Measurements from ENCODE around the gene PLEKHH2.
"Not testable (repeated sequence)": the region's sequence is repeated elsewhere in the genome, so short reads cannot be mapped to it uniquely, and the experiment has no call there.

The PLEKHH2 gene

DNA sequence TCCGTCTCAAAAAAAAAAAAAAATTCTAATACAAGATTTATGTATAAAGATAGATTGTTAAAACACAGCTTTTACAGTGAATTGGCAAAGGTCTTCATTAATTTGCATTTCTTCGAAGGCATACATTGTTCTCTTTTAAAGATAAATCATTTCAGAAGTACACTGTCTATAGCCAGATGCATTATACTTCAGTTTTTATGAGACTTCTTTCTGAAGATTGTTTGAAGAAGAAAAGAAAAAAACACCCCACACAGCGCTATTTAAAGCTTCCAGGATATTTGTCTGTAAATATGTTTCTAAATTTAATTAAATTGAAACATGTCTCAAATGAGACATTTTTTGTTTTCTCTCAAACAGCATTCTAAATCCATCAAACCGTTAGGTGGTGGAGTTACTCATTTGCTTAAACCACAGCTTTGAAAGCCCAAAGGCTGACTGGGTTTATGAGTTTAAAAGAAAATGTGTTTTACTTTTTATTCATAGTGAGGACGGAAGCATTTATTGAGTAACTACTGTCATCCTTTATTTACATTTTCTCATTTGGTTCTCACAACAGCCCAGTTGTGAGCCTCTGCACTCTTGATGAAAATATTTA is 81.6 kb downstream of the PLEKHH2 start:
- DNase-seq, result no peak

DNA sequence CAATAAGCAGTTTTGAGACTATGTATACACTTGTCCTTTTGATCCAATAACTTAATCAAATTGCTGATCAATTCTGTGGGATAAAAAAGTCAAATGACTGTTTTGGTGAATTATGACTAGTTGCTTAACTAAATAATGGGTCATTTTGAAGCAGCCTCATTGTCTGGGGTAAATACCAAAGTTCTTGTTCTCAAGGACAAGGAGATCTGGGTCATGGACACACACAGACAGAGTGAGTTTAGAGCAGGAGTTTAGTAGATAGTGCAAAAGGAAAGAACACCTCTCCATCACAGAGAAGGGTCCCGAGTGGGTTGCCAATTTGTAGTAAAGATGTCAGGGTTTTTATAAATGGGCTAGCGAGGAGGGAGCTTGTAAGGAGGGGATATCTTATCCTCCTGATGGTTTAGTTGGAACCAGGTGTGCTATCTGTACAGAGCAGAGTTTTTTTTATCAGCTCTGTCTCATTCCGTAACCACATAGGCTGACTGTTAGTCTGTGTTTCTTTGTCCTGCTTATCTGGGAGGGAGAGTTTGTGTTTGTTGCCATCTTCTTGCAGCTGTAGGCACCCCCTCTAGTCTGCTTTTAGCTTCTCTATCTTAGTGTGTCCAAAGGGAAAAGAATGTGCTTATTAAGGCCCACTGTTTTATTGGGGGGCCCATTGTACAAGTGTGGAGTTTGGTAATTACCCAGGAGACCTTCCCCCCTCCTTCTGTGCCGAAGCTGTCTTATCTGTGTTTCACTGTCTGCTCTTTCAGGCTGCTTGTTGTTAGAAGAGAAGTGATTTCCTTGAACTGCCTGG is 87.9 kb downstream of the PLEKHH2 start:
- no peak for DNase-seq

DNA sequence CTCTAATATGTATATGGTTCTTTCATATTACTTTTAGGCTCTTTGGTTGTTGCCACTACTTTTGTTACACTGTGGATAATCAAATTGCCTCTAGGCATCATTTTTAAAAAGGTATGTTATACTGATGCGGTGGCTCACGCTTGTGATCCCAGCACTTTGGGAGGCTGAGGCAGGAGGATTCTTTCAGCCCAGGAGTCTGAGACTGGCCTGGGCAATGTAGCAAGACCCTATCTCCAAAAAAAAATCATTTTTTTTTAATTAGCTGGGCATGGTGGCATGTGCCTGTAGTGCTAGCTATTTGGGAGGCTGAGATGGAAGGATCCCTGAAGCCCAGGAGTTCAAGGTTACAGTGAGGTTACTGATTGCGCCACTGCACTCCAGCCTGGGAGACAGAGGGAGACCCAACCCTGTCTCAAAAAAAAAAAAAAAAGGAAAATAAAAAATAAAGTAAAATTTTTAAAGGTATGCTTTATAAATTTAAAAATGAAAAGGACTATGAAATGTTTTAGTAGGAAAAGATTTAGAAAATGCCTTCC is 88.7 kb downstream of the PLEKHH2 start:
- DNase-seq, result no peak

DNA sequence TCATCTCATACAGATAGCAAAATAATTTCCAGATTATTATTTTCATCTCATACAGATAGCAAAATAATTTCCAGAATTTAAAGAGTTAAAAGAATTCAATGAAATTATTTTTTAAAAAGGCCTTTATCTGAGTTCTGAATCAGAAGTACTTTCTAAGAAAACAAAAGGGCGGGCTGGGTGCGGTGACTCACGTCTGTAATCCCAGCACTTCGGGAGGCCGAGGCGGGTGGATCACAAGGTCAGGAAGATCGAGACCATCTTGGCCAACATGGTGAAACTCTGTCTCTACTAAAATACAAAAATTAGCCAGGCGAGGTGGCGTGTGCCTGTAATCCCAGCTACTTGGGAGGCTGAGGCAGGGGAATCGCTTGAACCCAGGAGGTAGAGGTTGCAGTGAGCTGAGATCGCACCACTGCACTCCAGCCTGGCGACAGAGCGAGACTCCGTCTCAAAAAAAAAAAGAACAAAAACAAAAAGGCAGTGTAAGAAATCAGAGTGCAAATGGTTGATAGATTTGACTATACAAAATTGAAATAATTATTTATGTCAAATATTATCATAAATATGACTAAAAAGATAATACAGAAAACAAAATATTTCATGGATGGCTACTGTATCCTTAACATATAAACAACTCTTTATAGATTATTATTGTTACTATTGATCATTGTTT is 90.0 kb downstream of the PLEKHH2 start:
- not testable (repeated sequence) for DNase-seq

DNA sequence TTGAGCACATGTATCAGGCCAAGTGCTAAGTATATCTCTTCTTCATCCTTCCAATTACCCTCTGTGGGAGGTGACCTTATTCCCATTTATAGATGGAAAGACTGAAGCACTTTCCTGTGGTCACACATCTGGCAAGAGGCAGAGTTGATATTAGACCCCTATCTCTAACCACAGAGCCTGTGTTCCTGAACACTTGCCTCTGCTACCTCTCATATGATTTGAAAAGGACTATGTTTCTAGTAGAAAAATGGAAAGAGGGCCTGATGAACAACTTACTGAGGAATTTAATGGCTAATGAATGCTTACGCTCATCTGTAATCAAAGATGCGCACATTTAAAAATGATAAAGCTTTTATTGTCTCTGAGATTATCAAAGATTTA is 90.6 kb downstream of the PLEKHH2 start:
- DNase-seq, result no peak

DNA sequence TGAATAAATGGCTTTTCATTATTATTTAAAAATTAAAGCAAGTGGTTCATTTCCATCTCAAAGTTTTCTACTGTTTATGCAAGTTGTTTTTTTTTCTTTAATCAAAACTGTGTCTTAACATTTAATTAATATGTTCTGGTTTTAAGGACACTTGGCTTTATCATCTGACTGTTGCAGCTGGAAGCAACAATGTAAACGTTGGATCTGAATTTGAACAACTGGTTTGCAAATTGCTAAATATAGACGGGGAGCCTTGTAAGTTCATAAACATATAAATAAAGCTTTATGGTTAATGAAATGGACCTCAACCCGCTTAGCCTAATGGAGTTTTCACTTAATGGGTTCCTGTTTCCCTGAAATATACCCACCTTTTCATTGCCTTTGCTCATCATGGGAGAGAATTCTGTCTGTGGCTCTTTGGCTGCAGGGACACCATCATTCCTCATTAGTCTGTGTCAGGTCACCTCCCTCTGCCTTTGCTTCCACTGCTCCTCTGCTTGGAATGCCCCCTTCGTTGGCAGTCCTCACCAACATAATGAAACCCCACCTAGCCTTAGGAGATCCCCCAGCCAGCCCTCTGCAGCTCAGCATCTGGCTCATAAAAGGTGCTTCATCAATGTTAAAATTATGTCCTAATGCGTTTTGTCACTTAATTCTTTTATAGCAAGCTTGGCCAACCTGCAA is 92.6 kb downstream of the PLEKHH2 start:
- no peak for DNase-seq

DNA sequence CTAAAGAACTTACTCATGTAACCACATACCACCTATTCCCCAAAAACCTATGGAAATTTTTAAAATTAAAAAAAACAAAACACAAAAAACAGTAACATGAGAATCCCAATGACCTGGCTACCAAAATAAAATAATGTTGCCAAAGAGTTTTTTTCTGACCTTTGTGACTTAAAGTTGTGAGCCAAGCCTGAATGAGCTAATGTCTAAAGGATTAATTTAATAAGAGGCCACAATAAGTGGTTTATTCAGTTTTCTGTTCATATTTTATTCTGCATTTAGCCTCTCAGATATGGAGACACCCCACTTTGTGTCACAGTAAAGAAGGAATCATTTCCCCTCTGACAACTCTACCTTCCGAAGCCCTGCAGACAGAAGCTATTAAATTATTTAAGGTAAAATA is 94.2 kb downstream of the PLEKHH2 start:
- DNase-seq, result no peak

DNA sequence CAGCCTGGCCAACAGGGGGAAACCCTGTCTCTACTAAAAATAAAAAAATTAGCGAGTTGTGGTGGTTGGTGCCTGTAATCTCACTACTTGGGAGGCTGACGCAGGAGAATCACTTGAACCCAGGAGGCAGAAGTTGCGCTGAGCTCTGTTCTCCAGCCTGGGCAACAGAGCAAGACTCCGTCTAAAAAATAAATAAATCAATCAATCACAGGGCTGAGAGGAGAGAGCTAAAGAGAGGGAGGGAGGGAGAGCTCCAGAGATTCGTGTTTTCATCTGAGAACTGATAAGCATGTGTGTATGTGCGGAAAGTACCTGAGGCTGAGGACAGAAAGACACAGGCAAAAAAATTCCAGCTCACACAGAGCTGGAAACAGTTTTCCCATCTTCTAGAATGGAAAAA is 99.6 kb downstream of the PLEKHH2 start:
- DNase-seq, result no peak

DNA sequence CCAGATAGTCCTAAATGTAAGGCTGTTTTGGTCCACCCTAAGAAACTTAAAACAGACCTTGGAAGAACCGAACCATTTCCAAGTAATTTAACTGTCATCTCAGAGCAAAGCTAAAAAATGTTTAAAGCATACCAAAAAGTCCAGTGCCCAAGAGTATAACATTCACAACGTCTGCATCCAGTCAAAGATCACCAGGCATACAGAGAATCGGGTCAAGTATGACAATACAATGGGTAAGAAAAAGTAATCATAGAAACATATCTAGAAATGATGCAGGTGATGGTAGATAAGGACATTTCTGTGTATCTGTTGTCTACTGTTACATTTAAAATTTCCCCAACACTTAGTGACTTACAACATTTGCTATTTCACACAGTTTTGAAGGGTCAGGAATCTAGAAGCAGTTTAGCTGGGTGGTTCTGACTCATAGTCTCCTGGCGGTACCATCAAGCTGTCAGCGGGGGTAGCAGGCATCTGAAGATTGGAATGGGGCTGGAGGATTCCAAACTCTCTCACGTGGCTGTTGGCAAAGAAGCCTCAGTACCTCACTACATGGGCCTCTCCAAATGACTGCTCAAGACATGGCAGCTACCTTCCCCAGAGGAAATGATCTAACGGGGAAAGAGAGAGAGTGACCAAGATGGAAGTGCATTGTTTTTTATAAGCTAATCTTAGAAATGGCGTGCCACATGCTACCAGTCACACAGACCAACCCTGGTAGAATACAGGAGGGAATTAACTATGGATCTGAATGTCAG is 100.2 kb downstream of the PLEKHH2 start:
- DNase-seq, result no peak

DNA sequence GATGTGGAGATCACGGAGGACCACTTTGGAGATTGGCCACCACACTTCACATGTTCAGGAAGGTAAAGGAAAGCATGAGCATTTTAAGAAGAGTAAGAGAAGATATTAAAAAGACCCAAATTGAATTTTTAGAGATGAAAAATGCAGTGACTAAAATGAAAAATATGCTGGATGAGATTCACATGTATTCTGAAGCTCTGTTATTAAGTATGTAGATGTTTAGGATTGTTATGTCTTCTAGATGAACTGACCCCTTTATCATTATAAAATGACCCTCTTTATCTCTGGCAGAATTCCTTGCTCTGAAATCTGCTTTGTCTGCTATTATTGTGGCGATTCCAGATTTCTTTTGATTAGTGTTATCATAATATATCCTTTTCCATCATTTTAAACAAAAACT is 100.8 kb downstream of the PLEKHH2 start:
- DNase-seq, result no peak

DNA sequence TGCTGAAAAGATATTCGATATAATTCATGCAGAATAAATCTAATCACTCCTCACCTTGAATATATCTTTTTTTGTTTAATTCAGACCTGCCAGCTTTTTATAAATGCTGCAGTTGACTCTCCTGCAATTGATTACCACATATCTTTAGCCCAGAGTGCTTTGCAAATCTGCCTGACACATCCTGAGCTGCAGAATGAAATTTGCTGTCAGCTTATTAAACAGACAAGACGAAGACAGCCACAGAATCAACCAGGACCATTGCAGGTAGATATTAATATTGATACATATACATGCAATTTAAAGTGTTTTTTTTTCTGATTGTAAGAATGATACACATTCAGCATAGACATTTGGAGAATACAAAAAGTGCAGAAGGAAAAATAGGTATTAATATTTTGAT is 101.2 kb downstream of the PLEKHH2 start:
- no peak for DNase-seq

DNA sequence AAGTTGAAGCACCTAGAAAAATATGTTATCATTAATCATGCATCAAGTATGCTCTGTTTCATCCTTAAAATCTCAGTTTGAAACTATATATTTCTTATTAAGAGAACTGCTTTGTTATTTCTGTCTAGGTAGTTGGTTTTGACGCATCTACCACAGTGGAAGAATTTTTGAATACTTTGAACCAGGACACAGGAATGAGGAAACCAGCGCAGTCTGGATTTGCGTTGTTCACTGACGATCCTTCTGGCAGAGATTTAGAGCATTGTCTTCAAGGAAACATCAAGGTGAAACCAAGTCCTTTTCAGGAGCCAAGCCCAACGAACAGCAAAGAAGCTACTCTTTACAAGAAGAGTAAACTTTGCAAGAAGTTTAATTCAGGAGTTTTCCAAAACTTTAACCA is 106.6 kb downstream of the PLEKHH2 start:
- no peak for DNase-seq

DNA sequence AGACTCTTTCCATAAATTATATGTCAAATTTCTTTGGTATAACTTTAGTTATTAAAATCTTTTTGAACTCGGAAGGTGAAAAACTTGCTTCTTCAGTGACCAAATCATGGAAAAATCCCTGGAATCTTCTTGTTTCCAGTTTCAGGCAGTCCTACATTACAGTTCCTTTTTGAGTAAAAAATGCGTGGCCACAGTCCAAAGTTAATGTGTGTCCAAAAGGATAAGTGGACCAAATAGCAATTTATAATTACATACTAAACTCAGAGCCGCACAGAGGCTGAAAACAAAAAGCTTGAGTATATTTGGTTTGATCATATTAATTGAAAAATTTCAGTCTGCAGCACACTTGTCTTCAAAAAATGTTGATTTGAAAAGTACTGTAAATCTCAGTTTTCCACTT is 108.4 kb downstream of the PLEKHH2 start:
- DNase-seq, result no peak

DNA sequence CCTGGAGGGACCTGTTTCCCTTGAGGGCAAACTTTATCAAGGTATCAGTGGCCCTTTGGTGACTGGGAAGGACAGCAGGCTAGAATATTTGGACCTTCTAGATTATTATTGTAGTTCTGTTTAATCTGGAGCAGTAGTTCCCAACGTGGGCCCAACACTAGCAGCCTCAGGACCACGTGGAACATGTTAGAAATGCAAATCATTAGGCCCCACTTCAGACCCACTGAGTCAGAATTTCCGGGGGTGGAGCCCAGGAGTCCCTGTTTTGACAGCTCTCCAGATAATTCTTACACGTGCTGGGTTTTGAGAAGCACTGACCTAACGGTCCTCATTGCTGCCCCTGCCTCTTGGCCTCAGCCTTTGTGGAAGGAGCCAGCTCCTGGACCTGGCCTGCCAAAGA is 111.3 kb downstream of the PLEKHH2 start:
- DNase-seq, result no peak

DNA sequence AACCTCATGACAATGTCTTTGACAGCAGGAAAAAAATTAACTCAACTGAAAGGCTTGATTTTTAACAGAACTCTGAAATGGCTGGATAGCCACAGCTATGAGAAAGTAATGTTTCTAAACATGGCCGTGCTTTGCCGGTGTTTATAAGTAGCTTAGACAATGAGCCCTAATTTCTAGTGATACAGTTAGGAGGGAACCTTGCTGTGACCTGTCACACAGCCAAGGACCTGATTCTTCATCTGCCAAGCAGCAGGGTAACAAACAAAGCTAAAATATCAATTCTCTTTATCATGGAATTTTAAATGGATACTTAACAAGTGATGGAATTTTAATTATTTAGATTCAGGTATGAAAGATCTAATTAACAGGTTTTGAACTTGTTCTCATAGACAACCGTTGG is 112.5 kb downstream of the PLEKHH2 start:
- no peak for DNase-seq

DNA sequence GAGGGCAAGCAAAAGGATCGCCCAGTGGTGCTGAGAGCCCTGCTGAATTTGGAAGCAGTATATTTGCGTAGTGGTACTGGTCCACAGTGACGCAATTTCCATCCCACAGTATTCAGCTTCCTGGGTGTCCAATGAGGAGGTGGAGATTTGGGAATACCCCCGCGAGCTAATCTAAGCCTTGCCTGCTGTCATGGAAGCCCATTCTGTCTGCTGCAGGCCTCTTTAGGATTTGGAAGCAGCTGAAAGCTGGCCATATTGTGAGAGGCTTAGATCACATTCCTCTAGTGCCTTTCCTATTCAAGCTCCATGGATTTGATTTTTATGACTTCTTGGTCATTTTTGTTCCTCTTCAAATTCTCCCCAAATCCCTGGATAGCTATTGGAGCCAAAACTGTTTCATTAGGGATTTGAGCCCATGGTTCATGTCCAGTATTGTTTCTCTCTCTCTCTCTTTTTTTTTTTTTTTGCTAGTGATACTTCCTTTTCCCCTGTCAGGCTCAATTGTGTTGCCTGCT is 114.5 kb downstream of the PLEKHH2 start:
- no peak for DNase-seq

DNA sequence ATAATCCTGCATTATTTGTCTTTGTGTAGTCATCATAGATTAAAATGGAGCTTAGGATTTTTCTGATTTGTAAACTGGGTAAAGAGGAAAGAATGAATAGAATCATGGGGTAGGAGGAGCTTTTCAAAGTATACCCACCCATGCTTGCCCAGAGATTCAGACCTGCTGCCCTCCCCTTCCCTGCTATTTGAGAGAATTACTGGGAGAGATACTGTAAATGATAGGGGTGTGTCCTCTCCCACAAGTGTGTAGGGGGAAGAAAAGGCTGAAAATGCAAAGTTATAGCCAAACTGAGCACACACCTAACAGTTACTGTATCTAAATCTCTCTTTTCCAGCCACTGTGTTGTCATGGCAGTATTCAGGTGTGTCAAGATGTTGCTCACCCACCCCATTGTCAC is 115.2 kb downstream of the PLEKHH2 start:
- no peak for DNase-seq

DNA sequence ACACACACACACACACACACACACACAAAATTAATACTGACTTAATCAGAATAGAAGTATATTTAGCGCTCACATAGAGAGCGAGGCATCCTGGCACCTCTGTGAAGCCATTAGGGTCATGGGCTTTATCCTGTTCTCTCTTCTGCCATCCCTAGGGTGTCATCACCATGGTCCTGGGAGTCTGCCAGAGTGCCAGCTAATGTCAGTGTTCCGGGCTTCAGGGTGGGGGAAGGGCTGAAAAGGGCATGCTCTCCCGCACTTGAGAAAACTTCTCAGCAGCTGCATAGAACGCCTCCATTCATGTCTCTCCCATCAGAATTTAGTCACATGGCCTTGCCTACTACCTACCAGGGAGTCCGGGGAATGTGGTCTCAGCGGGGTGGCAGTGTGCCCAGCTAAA is 117.1 kb downstream of the PLEKHH2 start:
- DNase-seq, result no peak

DNA sequence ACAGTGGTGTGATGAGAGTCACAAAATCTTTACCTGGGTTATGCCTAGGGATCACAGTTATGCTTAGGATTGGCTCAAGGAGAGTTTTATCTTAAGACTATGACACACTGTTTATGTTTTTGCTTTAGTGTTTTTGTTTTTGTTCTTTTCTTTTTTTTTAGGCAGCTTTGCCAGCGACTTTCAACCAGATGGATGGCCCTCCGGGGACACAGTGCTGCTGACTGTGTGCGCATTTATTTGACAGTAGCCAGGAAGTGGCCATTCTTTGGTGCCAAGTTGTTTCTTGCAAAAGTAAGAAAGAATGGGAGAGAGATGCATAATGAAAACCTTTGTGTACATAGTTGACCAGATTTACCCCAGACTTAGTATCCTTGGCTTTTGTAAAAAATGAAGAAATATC is 121.7 kb downstream of the PLEKHH2 start:
- no peak for DNase-seq

DNA sequence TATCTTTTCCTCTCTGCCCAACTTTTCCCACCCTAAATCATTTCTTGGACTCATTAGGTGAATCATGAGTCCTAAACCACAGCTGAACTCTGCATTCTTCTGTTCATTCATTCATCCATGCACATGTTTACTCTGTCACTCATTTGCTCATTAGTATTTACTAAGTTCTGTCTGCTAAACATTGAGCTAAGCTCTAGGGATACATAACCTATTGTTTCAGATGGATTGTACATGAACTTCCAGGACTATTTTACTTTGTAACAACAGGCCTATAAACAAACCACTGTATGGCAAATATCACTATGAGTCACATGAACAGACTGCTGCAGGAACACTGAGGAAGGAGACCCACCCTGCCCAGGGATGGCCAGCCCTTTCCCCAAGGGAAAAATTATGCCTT is 122.1 kb downstream of the PLEKHH2 start:
- DNase-seq, result no peak

DNA sequence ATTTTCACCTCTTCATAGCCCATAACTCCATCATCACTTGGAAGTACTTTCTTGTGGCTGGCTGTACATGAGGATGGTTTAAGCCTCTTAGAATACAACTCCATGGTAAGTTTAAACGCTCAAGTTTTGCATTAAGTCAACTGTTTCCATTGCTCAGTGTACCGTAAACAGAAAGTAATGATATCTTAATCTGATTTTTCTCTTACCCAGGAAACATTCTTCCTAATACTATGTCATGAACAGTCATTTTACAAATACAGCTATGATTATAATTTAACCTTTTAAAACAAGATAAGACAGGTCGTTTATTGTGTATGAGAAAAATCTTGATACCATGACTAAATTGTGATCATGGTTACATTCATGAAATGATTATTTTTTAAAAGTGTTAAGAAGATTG is 125.2 kb downstream of the PLEKHH2 start:
- DNase-seq, result no peak

DNA sequence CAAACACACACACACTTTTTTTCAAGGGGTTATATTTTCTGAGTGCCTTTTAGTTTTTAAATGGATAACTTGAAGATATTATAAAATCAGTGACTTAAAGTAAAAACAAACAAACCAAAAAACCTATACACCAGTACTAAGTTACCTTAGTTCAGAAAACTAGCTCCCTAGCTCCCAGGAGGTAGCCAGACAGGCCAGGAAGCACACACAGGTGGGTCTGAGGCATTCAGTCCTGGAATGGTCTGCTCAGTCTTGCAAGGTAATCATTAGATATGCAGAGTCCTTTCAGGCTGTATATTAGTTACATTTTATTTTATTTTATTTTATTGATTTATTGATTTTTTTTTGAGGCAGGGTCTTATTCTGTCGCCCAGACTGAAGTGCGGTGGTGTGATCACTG is 126.0 kb downstream of the PLEKHH2 start:
- no peak for DNase-seq

Measured in NK-92 treated with Interleukin-12 subunit alpha and Interleukin-12 subunit beta, amount 100 ng/mL, for 24 hours (cell line).